NCI-H1092 treated with DMSO at 0.1 percent for 48 hours (cell line): ENCODE data around the gene HOXD9.

Experiments
- DNase-seq: peaks from one replicate; lab custom pipeline; 2025; lab: John Stamatoyannopoulos, UW

HOXD9 gene

GRCh38 chr2:176152350-176153181, 30.0 kb downstream of the HOXD9 start:
- DNase-seq, result no peak

GRCh38 chr2:176154576-176155252, 32.2 kb downstream of the HOXD9 start:
- no peak for DNase-seq

- no peak for DNase-seq
Measured at GRCh38 chr2:176155356-176156044, 33.0 kb downstream of the HOXD9 start.

- DNase-seq, result no peak
Measured at GRCh38 chr2:176156301-176156806, 33.8 kb downstream of the HOXD9 start.

GRCh38 chr2:176156807-176157498, 34.4 kb downstream of the HOXD9 start, which contains the start of gene HOXD3:
TSS of gene HOXD3 (plus strand) at chr2:176157307. CDS start at chr2:176169115, 11,808 bp downstream.
- no peak for DNase-seq

- no peak for DNase-seq
Measured at GRCh38 chr2:176157499-176158185, 35.1 kb downstream of the HOXD9 start.

- no peak for DNase-seq
Measured at GRCh38 chr2:176158186-176158591, 35.7 kb downstream of the HOXD9 start.

GRCh38 chr2:176158855-176159662, 36.5 kb downstream of the HOXD9 start:
- DNase-seq, result no peak

- DNase-seq, result no peak
Measured at GRCh38 chr2:176159663-176160250, 37.2 kb downstream of the HOXD9 start.

GRCh38 chr2:176160251-176160985, 37.9 kb downstream of the HOXD9 start:
- no peak for DNase-seq

GRCh38 chr2:176160986-176161824, 38.7 kb downstream of the HOXD9 start:
- DNase-seq, result no peak

- no peak for DNase-seq
Measured at GRCh38 chr2:176161825-176162626, 39.5 kb downstream of the HOXD9 start.

- no peak for DNase-seq
Measured at GRCh38 chr2:176162911-176163671, 40.6 kb downstream of the HOXD9 start.

GRCh38 chr2:176163672-176164056, 41.1 kb downstream of the HOXD9 start:
- DNase-seq, result no peak

- no peak for DNase-seq
Measured at GRCh38 chr2:176164201-176164600, 41.7 kb downstream of the HOXD9 start.

- DNase-seq, result no peak
Measured at GRCh38 chr2:176164611-176165369, 42.3 kb downstream of the HOXD9 start.
